ENCODE results near the gene FLNA. TPM values are rescaled to one million over a fixed set of nuclear protein-coding genes. Genes with fewer than 3 reads are reported as not detected.
"Not testable (repeated sequence)": the region's sequence is repeated elsewhere in the genome, so short reads cannot be mapped to it uniquely, and the experiment has no call there.

Gene FLNA
- total and polyA plus RNA-seq, 2 donors, result 164 to 412 TPM

DNA sequence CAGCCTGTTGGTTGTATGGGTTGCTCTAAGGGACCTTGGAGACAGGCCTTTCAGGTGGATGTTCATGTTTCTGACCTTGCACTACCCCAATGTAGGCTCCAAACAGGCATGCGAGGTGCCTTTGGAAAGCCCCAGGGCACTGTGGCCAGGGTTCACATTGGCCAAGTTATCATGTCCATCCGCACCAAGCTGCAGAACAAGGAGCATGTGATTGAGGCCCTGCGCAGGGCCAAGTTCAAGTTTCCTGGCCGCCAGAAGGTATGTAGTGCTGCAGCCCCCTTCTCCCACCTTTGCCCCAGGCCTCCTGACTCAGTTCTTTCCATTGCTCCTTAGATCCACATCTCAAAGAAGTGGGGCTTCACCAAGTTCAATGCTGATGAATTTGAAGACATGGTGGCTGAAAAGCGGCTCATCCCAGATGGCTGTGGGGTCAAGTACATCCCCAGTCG lies 26.0 kb upstream of the FLNA start:
- not testable (repeated sequence) for H3K27ac ChIP-seq (ENCODE audit: low read depth in 1 of 2, low read length in 1 of 2); DNase-seq (ENCODE audit: low read depth in 6 of 9, low spot score in 9 of 9); H3K4me3 ChIP-seq (ENCODE audit: low read length in 2 of 2); H3K27me3 ChIP-seq (ENCODE audit: control insufficient read depth in 2 of 2, insufficient read depth in 1 of 2, low read length in 1 of 2); H3K9me3 ChIP-seq (ENCODE audit: control insufficient read depth in 2 of 2, insufficient read depth in 1 of 2, low read length in 1 of 2)
- WGBS, result 98% methylated on average over 6 of the region's 6 CpGs
- H3K36me3 ChIP-seq (ENCODE audit: control insufficient read depth in 2 of 2, insufficient read depth in 2 of 2, low read length in 1 of 2), result peaks cover 23 to 26% of the 10 kb centered on the region in 2 donors
- peaks cover 0 to 15% of the 10 kb centered on the region in 2 donors for H3K4me1 ChIP-seq (ENCODE audit: control insufficient read depth in 2 of 2, insufficient read depth in 2 of 2, low read length in 2 of 2)

DNA sequence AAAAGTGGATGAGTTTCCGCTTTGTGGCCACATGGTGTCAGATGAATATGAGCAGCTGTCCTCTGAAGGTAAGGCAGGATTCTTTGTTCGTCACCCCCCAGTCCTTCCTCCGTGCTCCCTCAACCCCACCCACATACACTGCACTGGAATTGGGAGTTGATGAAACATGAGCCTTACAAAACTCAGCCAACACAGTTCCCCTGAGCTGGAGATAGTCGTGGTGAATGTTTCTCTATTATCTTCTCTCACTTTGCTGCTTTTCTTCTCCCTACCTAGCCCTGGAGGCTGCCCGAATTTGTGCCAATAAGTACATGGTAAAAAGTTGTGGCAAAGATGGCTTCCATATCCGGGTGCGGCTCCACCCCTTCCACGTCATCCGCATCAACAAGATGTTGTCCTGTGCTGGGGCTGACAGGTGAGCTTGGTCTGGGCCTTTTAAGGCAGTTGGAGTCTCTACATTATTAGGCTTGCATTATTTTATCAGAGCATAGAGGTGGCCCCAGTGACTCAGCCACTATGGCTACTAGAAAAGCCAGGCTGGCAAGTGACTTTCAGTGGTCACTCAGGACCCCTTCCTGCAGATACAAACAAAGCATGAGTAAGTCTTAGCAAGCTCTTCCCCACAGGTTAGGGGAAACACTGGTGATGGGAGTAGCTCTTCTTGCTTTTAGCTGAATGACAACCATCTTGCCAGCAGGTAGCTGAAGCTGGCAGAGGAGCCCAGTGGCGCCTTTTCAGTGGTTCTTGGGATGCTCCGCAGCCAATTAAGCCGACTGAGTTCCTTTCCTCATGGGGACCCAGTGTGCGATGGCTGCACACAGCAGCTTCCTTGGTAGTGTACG lies 25.3 kb upstream of the FLNA start:
- Histone ChIP-seq H3K9me3 (ENCODE audit: control insufficient read depth in 2 of 2, insufficient read depth in 1 of 2, low read length in 1 of 2) (no peaks in the 10 kb centered on the region), H3K4me1 (ENCODE audit: control insufficient read depth in 2 of 2, insufficient read depth in 2 of 2, low read length in 2 of 2) (peaks cover 0 to 15% of the 10 kb centered on the region in 2 donors), H3K27me3 (ENCODE audit: control insufficient read depth in 2 of 2, insufficient read depth in 1 of 2, low read length in 1 of 2) (no peaks in the 10 kb centered on the region), H3K4me3 (ENCODE audit: low read length in 2 of 2) (peak overlapping the region; percentile 54 to 74), H3K27ac (ENCODE audit: low read depth in 1 of 2, low read length in 1 of 2) (peak overlapping the region; percentile 15 to 91), H3K36me3 (ENCODE audit: control insufficient read depth in 2 of 2, insufficient read depth in 2 of 2, low read length in 1 of 2) (peaks cover 23 to 26% of the 10 kb centered on the region in 2 donors)
- WGBS, result 54% methylated on average over 14 of the region's 14 CpGs
- DNase-seq (ENCODE audit: low read depth in 6 of 9, low spot score in 9 of 9), result no peak

DNA sequence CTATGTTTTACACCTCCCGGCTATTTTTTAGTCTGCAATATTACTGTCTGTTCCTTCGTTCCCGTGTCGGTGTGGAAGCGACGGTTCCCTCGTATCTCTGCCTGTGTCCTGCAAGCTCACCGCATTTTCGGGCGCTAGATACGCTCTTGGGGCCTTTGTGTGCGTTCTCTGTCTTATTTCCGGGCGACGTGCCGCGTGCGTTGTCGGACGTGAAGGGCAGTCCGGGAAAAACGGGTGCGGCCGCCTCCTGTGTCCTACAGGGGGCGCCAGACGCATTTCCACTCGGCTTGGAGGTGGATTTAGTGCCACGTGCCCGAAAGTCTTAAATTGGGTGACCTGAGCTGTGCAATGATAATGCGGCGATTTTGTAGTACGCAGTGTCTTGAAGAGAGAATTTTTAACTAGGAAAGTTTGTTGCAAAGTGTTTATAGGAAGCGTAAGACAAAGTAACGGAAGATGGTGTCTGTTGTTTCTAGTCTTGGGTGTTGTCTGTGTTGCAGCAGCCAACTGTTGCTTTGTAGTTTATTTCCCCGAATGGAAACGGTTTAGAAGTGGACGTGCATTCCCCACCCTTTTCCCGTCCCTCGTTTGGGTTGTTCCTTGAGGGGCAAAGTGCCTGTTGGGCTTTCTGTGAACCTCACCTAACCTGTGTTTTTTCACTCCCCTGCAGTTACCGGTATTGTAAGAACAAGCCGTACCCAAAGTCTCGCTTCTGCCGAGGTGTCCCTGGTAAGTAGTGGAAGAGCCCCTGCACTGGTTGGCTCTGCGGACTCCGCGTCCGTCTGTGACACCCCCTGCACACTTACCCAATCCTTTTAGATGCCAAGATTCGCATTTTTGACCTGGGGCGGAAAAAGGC lies 24.5 kb upstream of the FLNA start:
- Histone ChIP-seq H3K4me1 (ENCODE audit: control insufficient read depth in 2 of 2, insufficient read depth in 2 of 2, low read length in 2 of 2) (peaks cover 0 to 15% of the 10 kb centered on the region in 2 donors), H3K9me3 (ENCODE audit: control insufficient read depth in 2 of 2, insufficient read depth in 1 of 2, low read length in 1 of 2) (no peaks in the 10 kb centered on the region), H3K27ac (ENCODE audit: low read depth in 1 of 2, low read length in 1 of 2) (peak overlapping the region; percentile 91 to 96), H3K4me3 (ENCODE audit: low read length in 2 of 2) (peak overlapping the region; percentile 54 to 74), H3K36me3 (ENCODE audit: control insufficient read depth in 2 of 2, insufficient read depth in 2 of 2, low read length in 1 of 2) (peaks cover 23 to 26% of the 10 kb centered on the region in 2 donors), H3K27me3 (ENCODE audit: control insufficient read depth in 2 of 2, insufficient read depth in 1 of 2, low read length in 1 of 2) (no peaks in the 10 kb centered on the region)
- 3% methylated on average over 49 of the region's 49 CpGs for WGBS
- DNase-seq (ENCODE audit: low read depth in 6 of 9, low spot score in 9 of 9), result peak; percentile 48 to 92 (median 78)

DNA sequence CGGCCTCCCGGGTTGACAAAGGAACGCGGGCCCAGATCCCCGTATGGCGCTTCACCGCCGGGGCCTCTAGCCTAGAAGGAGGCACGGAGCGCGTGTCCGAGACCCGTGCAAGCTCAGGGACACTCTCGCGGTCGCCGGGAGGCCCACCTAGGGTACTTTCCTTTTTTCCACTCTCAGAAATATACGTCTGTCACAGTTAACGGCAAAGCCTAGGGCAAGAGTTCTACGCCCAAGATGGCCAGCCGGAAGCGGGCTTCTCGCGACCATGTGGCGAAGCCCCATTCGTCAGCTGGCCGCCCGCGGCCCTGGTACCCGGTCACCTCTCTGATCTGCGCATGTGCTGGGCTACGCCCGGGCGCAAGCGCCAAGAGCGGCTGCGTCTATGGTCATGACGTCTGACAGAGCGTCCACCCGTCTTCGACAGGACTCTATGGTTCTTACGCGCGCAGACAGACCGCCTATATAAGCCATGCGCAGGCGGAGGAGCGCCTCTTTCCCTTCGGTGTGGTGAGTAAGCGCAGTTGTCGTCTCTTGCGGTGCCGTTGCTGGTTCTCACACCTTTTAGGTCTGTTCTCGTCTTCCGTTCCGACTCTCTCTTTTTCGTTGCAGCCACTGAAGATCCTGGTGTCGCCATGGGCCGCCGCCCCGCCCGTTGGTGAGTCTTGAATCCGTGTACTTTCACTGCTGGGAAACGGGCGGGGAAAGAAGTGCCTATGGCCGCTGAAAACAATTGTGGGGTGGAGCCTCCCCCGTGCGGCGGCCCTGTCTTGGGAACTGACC lies 23.6 kb upstream of the FLNA start, which contains the start of gene RPL10:
RPL10 (plus strand) TSS at position 490 of the 780 bp plus-strand sequence; CDS start at position 633, 143 bp downstream.
- WGBS, result under 1% methylated on average over 69 of the region's 69 CpGs
- Histone ChIP-seq H3K4me3 (ENCODE audit: low read length in 2 of 2) (peak within 1 kb of the TSS; percentile 54 to 74), H3K36me3 (ENCODE audit: control insufficient read depth in 2 of 2, insufficient read depth in 2 of 2, low read length in 1 of 2) (peaks cover 23 to 26% of the 10 kb centered on the region in 2 donors), H3K27me3 (ENCODE audit: control insufficient read depth in 2 of 2, insufficient read depth in 1 of 2, low read length in 1 of 2) (no peaks in the 10 kb centered on the region), H3K9me3 (ENCODE audit: control insufficient read depth in 2 of 2, insufficient read depth in 1 of 2, low read length in 1 of 2) (no peaks in the 10 kb centered on the region), H3K4me1 (ENCODE audit: control insufficient read depth in 2 of 2, insufficient read depth in 2 of 2, low read length in 2 of 2) (peaks cover 0 to 15% of the 10 kb centered on the region in 2 donors), H3K27ac (ENCODE audit: low read depth in 1 of 2, low read length in 1 of 2) (peak within 1 kb of the TSS; percentile 91 to 96)
- DNase-seq (ENCODE audit: low read depth in 6 of 9, low spot score in 9 of 9), result peak in 8 of 9 donors; percentile 75 to 93 (median 81)

DNA sequence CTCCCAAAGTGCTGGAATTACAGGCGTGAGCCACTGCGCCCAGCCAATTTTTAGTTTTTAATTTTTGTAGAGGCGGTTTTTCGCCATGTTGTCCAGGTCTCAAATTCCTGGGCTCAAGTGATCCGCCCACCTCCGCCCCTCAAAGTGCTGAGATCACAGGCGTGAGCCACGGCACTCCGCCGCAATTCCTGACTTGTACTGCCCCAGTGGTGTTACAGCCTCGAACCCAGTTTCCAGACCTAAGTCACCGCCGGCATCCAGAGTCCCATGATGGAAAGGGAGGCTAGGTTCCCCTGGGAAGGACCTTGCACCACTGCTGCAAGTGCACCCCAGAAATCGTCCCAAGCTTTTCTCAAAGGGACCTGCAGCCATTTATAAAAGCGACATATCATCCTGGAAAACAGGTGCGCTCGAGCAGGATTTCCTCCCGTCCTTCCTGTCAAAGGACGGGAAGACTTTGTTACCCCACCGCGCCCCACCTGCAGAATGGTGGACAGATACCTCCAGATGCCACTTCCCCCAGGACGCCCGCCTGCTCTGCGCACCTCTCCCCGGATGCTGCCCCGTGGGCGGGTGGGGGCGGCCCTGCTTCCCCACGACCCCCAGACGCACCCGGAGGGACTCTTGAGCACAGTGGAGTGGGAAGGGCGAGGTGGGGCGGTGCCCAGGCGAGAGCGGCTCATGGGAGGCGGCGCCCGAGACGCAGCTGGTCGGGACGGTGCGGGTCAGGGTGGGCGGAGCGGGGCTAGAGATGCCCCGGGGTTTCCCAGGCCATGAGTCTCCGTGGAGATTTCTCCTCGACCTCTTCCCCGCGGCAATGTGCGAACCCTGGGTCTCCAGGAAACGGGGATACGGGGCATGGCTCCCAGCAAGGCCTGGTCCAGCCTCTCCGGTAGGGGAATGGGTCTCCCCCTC lies 22.8 kb upstream of the FLNA start:
- WGBS, result 6% methylated on average over 53 of the region's 53 CpGs

DNA sequence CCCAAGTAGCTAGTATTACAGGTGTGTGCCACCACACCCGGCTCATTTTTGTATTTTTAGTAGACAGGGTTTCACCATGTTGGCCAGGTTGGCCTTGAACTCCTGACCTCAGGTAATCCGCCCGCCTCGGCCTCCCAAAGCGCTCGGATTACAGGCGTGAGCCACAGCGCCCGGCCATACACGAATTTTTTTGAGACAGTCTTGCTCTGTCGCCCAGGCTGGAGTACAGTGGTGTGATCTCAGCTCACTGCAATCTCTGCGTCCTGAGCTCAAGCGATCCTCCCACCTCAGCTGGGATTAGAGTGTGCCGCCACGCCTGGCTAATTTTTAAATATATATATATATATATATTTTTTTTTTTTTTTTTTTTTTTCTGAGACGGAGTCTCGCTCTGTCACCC lies 21.9 kb upstream of the FLNA start:
- Histone ChIP-seq H3K4me1 (ENCODE audit: control insufficient read depth in 2 of 2, insufficient read depth in 2 of 2, low read length in 2 of 2) (peaks cover 0 to 15% of the 10 kb centered on the region in 2 donors), H3K36me3 (ENCODE audit: control insufficient read depth in 2 of 2, insufficient read depth in 2 of 2, low read length in 1 of 2) (peaks cover 19 to 24% of the 10 kb centered on the region in 2 donors)
- H3K4me3 ChIP-seq (ENCODE audit: low read length in 2 of 2); H3K27me3 ChIP-seq (ENCODE audit: control insufficient read depth in 2 of 2, insufficient read depth in 1 of 2, low read length in 1 of 2); DNase-seq (ENCODE audit: low read depth in 6 of 9, low spot score in 9 of 9); H3K27ac ChIP-seq (ENCODE audit: low read depth in 1 of 2, low read length in 1 of 2); H3K9me3 ChIP-seq (ENCODE audit: control insufficient read depth in 2 of 2, insufficient read depth in 1 of 2, low read length in 1 of 2): not testable (repeated sequence)
- 97% methylated on average over 15 of the region's 17 CpGs for WGBS

More for the DNA sequence above, 22.8 kb upstream of the FLNA start:
- Histone ChIP-seq H3K4me1 (ENCODE audit: control insufficient read depth in 2 of 2, insufficient read depth in 2 of 2, low read length in 2 of 2) (peaks cover 0 to 15% of the 10 kb centered on the region in 2 donors), H3K27ac (ENCODE audit: low read depth in 1 of 2, low read length in 1 of 2) (peak overlapping the region; percentile 91 to 96), H3K4me3 (ENCODE audit: low read length in 2 of 2) (peak overlapping the region; percentile 54 to 74), H3K36me3 (ENCODE audit: control insufficient read depth in 2 of 2, insufficient read depth in 2 of 2, low read length in 1 of 2) (peaks cover 21 to 26% of the 10 kb centered on the region in 2 donors), H3K9me3 (ENCODE audit: control insufficient read depth in 2 of 2, insufficient read depth in 1 of 2, low read length in 1 of 2) (no peaks in the 10 kb centered on the region), H3K27me3 (ENCODE audit: control insufficient read depth in 2 of 2, insufficient read depth in 1 of 2, low read length in 1 of 2) (no peaks in the 10 kb centered on the region)
- DNase-seq (ENCODE audit: low read depth in 6 of 9, low spot score in 9 of 9), result peak in 2 of 9 donors; percentile 19 to 55

DNA sequence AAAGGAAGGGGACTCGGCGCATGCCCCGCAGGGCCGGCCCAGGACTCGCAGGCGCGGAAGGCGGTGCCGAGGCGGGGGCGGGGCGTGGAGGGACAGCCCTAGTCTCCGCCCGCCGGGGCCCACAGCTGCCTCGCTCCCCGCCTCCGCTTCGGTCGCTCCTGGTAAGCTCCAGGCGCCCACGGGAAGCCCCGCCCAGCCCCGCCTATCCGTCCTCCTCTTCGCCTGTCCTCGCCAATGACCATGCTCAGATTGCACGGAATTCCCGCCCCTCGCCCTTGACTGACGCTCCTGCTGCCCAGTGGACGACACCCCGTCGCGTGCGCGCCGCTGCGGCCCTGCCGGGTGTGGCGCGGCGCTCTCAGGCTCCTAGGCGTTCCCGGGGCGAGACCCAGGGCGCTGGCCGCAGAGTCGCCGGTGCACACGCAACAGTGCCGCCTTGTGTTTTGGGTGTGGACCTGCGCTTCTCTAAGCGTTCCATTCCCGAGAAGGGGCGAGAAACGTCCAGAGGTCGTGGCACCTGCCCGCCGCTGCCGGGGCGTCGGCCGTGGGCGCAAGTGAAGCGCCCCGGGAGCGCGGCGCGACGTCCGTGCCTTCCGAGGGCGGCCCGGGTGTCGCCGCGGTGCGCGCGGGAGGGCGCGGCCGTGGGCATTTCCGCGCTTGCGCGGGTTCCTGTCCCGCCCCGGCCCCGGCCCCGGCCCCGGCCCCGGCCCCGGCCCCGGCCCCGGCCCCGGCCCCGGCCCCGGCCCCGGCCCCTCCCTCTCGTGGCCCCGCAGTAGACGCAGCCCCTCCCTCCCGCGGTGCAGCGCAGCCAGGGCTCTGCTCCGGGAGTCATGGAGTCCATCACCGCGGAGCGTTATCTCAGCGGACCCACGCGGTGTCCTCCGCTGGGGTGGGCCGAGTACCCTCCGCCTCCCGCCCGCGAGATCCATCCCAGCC lies 15.6 kb upstream of the FLNA start:
- not testable (repeated sequence) for H3K27me3 ChIP-seq (ENCODE audit: control insufficient read depth in 2 of 2, insufficient read depth in 1 of 2, low read length in 1 of 2); DNase-seq (ENCODE audit: low read depth in 6 of 9, low spot score in 9 of 9); H3K36me3 ChIP-seq (ENCODE audit: control insufficient read depth in 2 of 2, insufficient read depth in 2 of 2, low read length in 1 of 2); H3K9me3 ChIP-seq (ENCODE audit: control insufficient read depth in 2 of 2, insufficient read depth in 1 of 2, low read length in 1 of 2); H3K4me1 ChIP-seq (ENCODE audit: control insufficient read depth in 2 of 2, insufficient read depth in 2 of 2, low read length in 2 of 2); H3K27ac ChIP-seq (ENCODE audit: low read depth in 1 of 2, low read length in 1 of 2); H3K4me3 ChIP-seq (ENCODE audit: low read length in 2 of 2)
- WGBS, result 0% methylated on average over 28 of the region's 121 CpGs
